Stimulated activated CD4-positive, alpha-beta T cell treated with anti-CD3 and anti-CD28 coated beads, Interleukin-1b, Interleukin-23, amount 100 ng/mL, for 24 hours (primary cell): ENCODE data around the gene HAGHL.
"Not testable (repeated sequence)": the region's sequence is repeated elsewhere in the genome, so short reads cannot be mapped to it uniquely, and the experiment has no call there.

Source experiments
- DNase-seq, 4 experiments: peaks; one replicate each; pipeline ENCODE4 v3.0.0-alpha.2; 2020; ENCODE audit warnings: low read depth in 4 of 4, low spot score in 1 of 4

The HAGHL gene

DNA sequence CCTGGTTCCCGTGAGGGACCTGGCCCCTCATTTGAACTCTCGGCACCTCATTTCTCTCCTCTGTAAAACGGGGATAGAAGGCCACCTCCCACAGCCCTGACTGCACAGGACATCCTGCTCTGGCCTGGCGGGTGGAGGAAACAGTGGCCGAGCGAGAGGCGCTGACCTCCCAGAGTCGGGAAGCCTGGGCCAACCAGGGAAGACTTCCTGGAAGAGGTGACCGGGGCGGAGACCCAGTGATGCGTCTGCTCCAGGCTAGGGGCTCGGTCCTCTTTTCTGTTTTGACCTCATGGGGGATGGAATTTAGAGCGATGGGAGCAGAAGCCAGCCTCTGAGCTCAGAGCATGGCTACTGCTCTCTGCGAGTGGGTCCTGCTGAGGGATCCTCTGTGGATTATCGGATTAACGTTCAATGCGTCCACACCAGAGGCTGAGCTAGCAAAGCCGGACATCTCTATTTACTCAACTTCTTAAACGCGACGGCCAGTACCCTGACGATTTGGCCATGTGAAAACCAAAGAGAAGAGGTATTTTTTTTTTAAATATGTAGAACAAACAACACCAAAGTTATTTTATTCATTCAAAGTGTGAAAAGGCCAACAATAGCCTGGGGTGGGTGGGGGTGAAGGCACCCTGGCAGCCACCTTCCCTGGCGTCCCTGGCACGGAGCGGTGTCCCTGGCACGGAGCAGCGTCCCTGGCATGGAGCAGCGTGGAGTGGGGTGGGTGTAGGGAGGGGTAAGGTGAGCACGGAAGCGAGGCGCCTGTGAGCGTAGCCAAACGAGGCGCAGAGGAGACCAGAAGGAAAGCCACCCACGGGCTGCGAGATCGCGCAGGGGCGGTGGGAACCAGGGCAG, 24.5 kb downstream of the HAGHL start:
- no peak for DNase-seq

GRCh38 chr16:752007-752312, 25.1 kb downstream of the HAGHL start:
- DNase-seq = no peak

GRCh38 chr16:754121-754607, 27.3 kb downstream of the HAGHL start:
- not testable (repeated sequence) for DNase-seq

- DNase-seq = no peak
These were observed 27.8 kb downstream of the HAGHL start for GRCh38 chr16:754656-755055.

- no peak for DNase-seq
These were observed 29.5 kb downstream of the HAGHL start for GRCh38 chr16:756428-756827.

- no peak for DNase-seq
These were observed 32.4 kb downstream of the HAGHL start for GRCh38 chr16:759110-759910.

DNA sequence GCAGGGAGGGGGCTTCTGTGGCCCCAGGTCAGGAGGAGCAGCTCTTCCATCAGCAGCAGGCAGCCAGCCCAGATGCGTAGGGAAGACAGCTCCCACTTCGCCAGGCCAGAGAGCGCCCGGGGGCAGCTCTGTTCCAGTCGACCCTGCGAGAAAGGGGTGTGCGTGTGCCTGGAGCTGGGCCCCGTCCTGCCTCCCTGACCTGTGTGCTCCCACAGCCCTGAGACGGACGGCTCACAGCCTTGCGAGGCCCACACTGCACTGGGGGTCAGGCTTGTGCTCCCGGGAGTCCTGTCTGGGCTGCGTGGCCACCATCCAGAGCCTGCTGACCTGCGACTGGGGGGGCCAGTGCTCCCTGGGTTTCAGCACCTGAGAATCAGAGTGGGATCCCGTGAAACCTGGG, 33.2 kb downstream of the HAGHL start:
- DNase-seq = no peak

GRCh38 chr16:760545-761343, 33.8 kb downstream of the HAGHL start, which contains the start of gene MSLN:
TSS of gene MSLN (plus strand) at chr16:760734. CDS start at chr16:762681, 1,947 bp downstream.
- no peak for DNase-seq

- DNase-seq = no peak
These were observed 35.0 kb downstream of the HAGHL start for GRCh38 chr16:761625-762513.

- no peak for DNase-seq
These were observed 35.8 kb downstream of the HAGHL start for GRCh38 chr16:762595-763268.

GRCh38 chr16:763369-764183, 36.7 kb downstream of the HAGHL start:
- no peak for DNase-seq

GRCh38 chr16:764184-764750, 37.4 kb downstream of the HAGHL start:
- no peak for DNase-seq

GRCh38 chr16:764848-765487, 38.1 kb downstream of the HAGHL start:
- no peak for DNase-seq

DNA sequence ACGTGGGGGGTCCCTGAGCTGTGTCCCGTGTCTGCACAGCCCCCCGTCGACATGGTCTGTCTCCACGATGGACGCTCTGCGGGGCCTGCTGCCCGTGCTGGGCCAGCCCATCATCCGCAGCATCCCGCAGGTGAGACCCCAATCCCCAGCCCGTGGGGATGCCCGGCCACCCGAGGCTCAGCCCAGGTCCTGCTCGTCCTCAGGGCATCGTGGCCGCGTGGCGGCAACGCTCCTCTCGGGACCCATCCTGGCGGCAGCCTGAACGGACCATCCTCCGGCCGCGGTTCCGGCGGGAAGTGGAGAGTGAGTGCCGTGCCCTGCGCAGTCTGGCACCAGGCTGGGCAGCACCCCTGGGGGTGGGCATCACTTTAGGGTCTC, 38.6 kb downstream of the HAGHL start:
- DNase-seq = no peak

DNA sequence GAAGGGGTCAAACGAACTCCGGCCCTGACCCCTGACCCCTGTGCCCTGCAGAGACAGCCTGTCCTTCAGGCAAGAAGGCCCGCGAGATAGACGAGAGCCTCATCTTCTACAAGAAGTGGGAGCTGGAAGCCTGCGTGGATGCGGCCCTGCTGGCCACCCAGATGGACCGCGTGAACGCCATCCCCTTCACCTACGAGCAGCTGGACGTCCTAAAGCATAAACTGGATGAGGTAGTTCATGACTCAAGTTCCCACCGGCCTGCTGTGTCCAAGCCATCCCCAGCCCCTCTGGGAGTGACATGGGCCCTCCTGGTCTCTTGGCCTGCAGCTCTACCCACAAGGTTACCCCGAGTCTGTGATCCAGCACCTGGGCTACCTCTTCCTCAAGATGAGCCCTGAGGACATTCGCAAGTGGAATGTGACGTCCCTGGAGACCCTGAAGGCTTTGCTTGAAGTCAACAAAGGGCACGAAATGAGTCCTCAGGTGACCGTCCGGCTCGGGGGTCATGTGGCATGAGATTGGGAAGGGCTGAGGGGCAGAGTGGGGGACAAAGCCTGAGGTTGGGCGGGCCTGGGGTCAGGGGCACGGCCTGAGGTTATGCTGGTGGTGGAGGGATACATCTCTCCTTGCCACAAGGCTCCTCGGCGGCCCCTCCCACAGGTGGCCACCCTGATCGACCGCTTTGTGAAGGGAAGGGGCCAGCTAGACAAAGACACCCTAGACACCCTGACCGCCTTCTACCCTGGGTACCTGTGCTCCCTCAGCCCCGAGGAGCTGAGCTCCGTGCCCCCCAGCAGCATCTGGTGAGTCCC, 39.3 kb downstream of the HAGHL start:
- no peak for DNase-seq

DNA sequence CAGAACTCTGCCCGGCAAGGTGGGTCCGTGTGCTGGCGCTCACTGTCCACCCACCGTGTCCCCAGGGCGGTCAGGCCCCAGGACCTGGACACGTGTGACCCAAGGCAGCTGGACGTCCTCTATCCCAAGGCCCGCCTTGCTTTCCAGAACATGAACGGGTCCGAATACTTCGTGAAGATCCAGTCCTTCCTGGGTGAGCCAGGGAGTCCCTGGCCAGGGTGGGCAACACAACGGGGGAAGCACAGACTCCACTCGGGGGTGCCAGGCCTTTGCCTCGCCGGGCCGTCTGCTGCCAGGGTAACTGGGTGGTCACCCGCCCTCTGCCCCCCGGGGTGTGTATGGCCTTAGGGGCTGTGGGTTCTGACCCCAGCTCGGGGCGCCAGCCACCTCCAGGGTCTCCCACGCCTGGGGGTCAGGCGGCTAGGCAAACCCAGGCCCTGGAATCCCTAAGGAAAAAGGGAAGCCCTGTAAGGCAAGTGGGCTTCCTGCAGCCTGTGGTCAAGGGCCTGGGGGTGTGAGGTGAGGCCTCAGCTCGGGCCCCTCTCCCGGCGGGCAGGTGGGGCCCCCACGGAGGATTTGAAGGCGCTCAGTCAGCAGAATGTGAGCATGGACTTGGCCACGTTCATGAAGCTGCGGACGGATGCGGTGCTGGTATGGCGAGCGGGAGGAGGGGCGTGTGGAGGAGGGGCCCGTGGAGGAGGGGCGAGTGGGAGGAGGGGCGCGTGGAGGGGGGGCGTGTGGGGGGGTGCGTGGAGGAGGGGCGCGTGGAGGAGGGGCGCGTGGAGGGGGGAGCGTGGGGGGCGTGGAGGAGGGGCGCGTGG, 40.1 kb downstream of the HAGHL start:
- no peak for DNase-seq
